GM12878 (cell line): ENCODE data around the gene ENGASE. TPM values are rescaled to one million over a fixed set of nuclear protein-coding genes. Genes with fewer than 3 reads are reported as not detected.
A peak's percentile ranks its signal among the peaks of the same experiment; 100 is the strongest.

Experiments
- ATAC-seq: fragments of 200-7000 bp; cut with Tn5 transposase; 3 replicates; pipeline ENCODE4 v1.9.1; 2020; ENCODE audit warnings: mild to moderate bottlenecking, moderate library complexity
- BruUV-seq: library from RNA; stranded (reverse); fragments of 400-500 nt; replicated peaks from 2 replicates; lab custom pipeline; 2021; lab: Mats Ljungman, UMichigan
- CTCF ChIA-PET: fragments of 300-600 bp; sonication (Branson Sonifier 250); formaldehyde crosslinking; extraction: SDS; loops from one replicate; lab custom pipeline; 2021; ENCODE audit warnings: inconsistent platforms; lab: Yijun Ruan, JAX
- POLR2A ChIA-PET: fragments of 350-600 bp; formaldehyde crosslinking; extraction: SDS; loops from one replicate; lab custom pipeline; 2021; ENCODE audit warnings: inconsistent platforms; lab: Charles Lee
- RAD21 ChIA-PET: fragments of 300-600 bp; sonication (Branson Sonifier 250); formaldehyde crosslinking; loops from one replicate; lab custom pipeline; 2023; ENCODE audit warnings: antibody characterized with exemption; ENCODE audit not compliant: unreplicated experiment; lab: Charles Lee
- SMC1A ChIA-PET: fragments of 300-600 bp; sonication (Branson Sonifier 250); formaldehyde crosslinking; loops from one replicate; lab custom pipeline; 2023; ENCODE audit not compliant: unreplicated experiment, uncharacterized antibody; lab: Charles Lee
- DNase-seq: peaks from one replicate; pipeline ENCODE4 v3.0.0-alpha.2; 2011; ENCODE audit warnings: low read depth, low spot score
- FAIRE-seq: peaks from 3 replicates; lab custom pipeline; 2011; peaks lifted over from hg19 to GRCh38; lab: Jason Lieb, UNC
- H2AFZ ChIP-seq: 2 replicates; pipeline ENCODE4 v1.6.0; 2011; ENCODE audit warnings: low read depth, low read length, control low read depth; ENCODE audit not compliant: control insufficient read depth
- H3K27ac ChIP-seq: 2 replicates; pipeline ENCODE4 v1.5.1; 2011; ENCODE audit warnings: control low read depth; ENCODE audit not compliant: control insufficient read depth, insufficient read depth
- H3K27me3 ChIP-seq, 2 experiments: replicated peaks in 1 of 2; 2 replicates each; pipeline versions ENCODE4 v1.6.0 to v1.6.1; 2011; ENCODE audit warnings: low read length in 1 of 2; ENCODE audit not compliant: control insufficient read depth in 2 of 2, insufficient read depth in 2 of 2
- H3K36me3 ChIP-seq, 2 experiments: 2 replicates each; pipeline ENCODE4 v1.5.1; 2011; ENCODE audit warnings: low read length in 1 of 2; ENCODE audit not compliant: control insufficient read depth in 2 of 2, insufficient read depth in 2 of 2
- H3K4me1 ChIP-seq: 2 replicates; pipeline ENCODE4 v1.6.1; 2011; ENCODE audit warnings: mild to moderate bottlenecking, low read length, moderate library complexity, mixed read lengths; ENCODE audit not compliant: control insufficient read depth, insufficient read depth
- H3K4me2 ChIP-seq: 2 replicates; pipeline ENCODE4 v1.6.0; 2011; ENCODE audit warnings: control low read depth; ENCODE audit not compliant: control insufficient read depth, insufficient read depth
- H3K4me3 ChIP-seq: fragments of 200-600 bp; sonication (generic); 2 replicates; pipeline ENCODE4 v1.5.1; 2016
- H3K79me2 ChIP-seq: 2 replicates; pipeline ENCODE4 v1.6.0; 2011; ENCODE audit warnings: low read length; ENCODE audit not compliant: control insufficient read depth, insufficient read depth
- H3K9ac ChIP-seq: 2 replicates; pipeline ENCODE4 v1.8.0; 2011; ENCODE audit warnings: low read length, control low read depth, mixed read lengths; ENCODE audit not compliant: control insufficient read depth, insufficient read depth
- H3K9me3 ChIP-seq: replicated peaks from 3 replicates; pipeline ENCODE4 v1.5.1; 2011; ENCODE audit warnings: mild to moderate bottlenecking, low read length; ENCODE audit not compliant: control insufficient read depth, insufficient read depth
- H4K20me1 ChIP-seq: 2 replicates; pipeline ENCODE4 v1.6.0; 2011; ENCODE audit not compliant: control insufficient read depth, insufficient read depth
- NBN ChIP-seq: fragments of 450-650 bp; IDR thresholded peaks from 2 replicates; pipeline ENCODE4 v1.6.1; 2016
- NFIC ChIP-seq: IDR thresholded peaks from 2 replicates; pipeline ENCODE4 v1.6.1; 2012; ENCODE audit warnings: low read depth, mild to moderate bottlenecking, inconsistent platforms, low read length, moderate library complexity
- NFXL1 ChIP-seq: fragments of 450-650 bp; IDR thresholded peaks from 2 replicates; pipeline ENCODE4 v1.6.1; 2017; ENCODE audit warnings: antibody characterized with exemption, mild to moderate bottlenecking, borderline replicate concordance
- NR2F1 ChIP-seq: fragments of 450-650 bp; conservative IDR thresholded peaks from 2 replicates; pipeline ENCODE4 v1.6.1; 2017; ENCODE audit warnings: mild to moderate bottlenecking
- NRF1 ChIP-seq: conservative IDR thresholded peaks from 2 replicates; pipeline ENCODE4 v1.6.1; 2011; ENCODE audit warnings: mild to moderate bottlenecking, low read depth, low read length, improper control_type of control experiment
- RELA ChIP-seq: fragments of 450-650 bp; IDR thresholded peaks from 2 replicates; pipeline ENCODE4 v1.8.0; 2014; ENCODE audit warnings: borderline replicate concordance; ENCODE audit not compliant: partially characterized antibody
- SMAD5 ChIP-seq: IDR thresholded peaks from 2 replicates; pipeline ENCODE4 v1.6.1; 2016; ENCODE audit warnings: antibody characterized with exemption, low read depth
- TBL1XR1 ChIP-seq: IDR thresholded peaks from 2 replicates; pipeline ENCODE4 v1.6.1; 2012; ENCODE audit warnings: low read depth, low read length, improper control_type of control experiment
- WGBS: methylation state at CpG from one replicate; pipeline ENCODE4 v1.1.6; 2016; ENCODE audit warnings: low lambda C conversion rate; ENCODE audit not compliant: insufficient replicate concordance, insufficient coverage; ENCODE audit errors: missing lambda C conversion rate; 5-methylcytosine and 5-hydroxymethylcytosine counted together
- in situ Hi-C: fragments of 300-500 bp; cut with MboI; formaldehyde crosslinking; loops from 9 replicates; pipeline ENCODE4 v1.14.3; 2018; ENCODE audit warnings: mixed read lengths
- intact Hi-C: fragments of 100-400 bp; cut with micrococcal nuclease; formaldehyde crosslinking; loops from one replicate; pipeline ENCODE4 v1.14.2; 2022; ENCODE audit not compliant: unreplicated experiment
- polyA plus RNA-seq, 11 experiments: library from polyadenylated mRNA; depleted of rRNA in 4 of 11; unstranded in 6 of 11; stranded (reverse) in 5 of 11; fragments of >200 nt; fragmentation: Nextera tagmentation in 4 of 11; fragmentation: Illumina TruSeq in 1 of 11; extraction: Ambion mirVana in 4 of 11; extraction: Trizol in 1 of 11; gene quantifications; 1 replicate in 1 of 11; 2 replicates in 10 of 11; pipeline versions ENCODE4 v1.2.1 to v1.2.3, GENCODE V29; 2011 to 2016; ENCODE audit warnings: inconsistent platforms in 2 of 11, missing spikeins in 2 of 11, low read depth in 1 of 11
- total RNA-seq, 4 experiments: library from RNA; depleted of rRNA in 3 of 4; stranded (reverse); fragments of >200 nt in 3 of 4; fragmentation: Illumina TruSeq in 1 of 4; extraction: Trizol in 1 of 4; gene quantifications; 2 replicates each; pipeline versions ENCODE4 v1.2.1 to v1.2.3, GENCODE V29; 2013 to 2021
- TF ChIP-seq, protein P1 (sequence below): IDR thresholded peaks from 2 replicates; pipeline ENCODE4 v1.6.1; 2012; ENCODE audit warnings: low read depth, low read length, improper control_type of control experiment

ENGASE gene
- total and polyA plus RNA-seq, 10 of the 15 experiments (the other 5 are each of a cell fraction or from before 2014, with no cell fraction given): 0.18 to 28.9 (median 10.5) TPM

- no peak for TF ChIP-seq RELA
- TF ChIP-seq, protein P1, sequence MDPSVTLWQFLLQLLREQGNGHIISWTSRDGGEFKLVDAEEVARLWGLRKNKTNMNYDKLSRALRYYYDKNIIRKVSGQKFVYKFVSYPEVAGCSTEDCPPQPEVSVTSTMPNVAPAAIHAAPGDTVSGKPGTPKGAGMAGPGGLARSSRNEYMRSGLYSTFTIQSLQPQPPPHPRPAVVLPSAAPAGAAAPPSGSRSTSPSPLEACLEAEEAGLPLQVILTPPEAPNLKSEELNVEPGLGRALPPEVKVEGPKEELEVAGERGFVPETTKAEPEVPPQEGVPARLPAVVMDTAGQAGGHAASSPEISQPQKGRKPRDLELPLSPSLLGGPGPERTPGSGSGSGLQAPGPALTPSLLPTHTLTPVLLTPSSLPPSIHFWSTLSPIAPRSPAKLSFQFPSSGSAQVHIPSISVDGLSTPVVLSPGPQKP: no peak
- TF ChIP-seq NFIC: no peak
- TF ChIP-seq TBL1XR1: no peak
- TF ChIP-seq NBN: no peak
- no peak for TF ChIP-seq NFXL1
- TF ChIP-seq, all 136 proteins: peak for 0
Observed at GRCh38 chr17:79055197-79055596, 19.4 kb upstream of the ENGASE start (continued).

DNA sequence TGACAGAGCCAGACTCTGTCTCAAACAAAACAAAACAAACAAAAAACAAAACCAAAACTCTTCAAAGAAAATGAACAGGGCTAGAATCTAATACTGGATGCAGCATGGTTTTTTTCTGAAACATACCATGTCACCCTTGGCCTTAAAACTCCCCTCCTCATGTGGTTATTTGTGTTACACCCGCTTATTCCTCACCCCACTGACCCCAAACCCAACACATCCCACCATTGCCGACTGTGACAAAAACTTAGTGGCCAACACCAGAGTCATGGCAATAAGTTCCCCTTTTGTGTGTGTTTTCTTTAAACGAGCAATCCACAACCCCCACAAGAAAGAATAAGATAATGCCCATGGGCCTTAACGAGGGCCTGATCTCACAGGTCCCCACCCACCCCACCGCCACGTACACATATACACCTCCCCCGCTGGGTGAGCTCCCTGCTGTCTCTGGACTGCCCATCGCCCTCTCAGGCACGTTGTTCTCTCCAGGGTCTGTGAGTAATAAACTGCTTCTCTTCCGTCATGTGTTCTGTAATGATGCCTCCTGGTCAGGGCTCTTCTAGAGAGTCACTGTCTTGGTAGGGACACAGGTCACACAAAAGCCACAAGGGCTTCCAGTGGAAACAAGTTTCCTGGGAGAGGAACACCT lies 16.8 kb upstream of the ENGASE start:
- Histone ChIP-seq H3K27me3 (no peaks in the 10 kb centered on the region), H3K79me2 (no peaks in the 10 kb centered on the region), H4K20me1 (no peaks in the 10 kb centered on the region), H3K27ac (no peak overlapping the region), H3K9me3 (no peaks in the 10 kb centered on the region; the same call in 2 of the 3 replicates), H3K4me3 (no peak overlapping the region), H3K36me3 (no peaks in the 10 kb centered on the region), H2AFZ (peak overlapping the region; percentile 58), H3K9ac (no peak overlapping the region), H3K4me2 (no peak overlapping the region), H3K4me1 (no peaks in the 10 kb centered on the region)
- intact Hi-C loops: no loop called here
- TF ChIP-seq NRF1: no peak
- no peak for TF ChIP-seq SMAD5
- TF ChIP-seq NR2F1: peak; percentile 55
- ChIA-PET RAD21 (no interaction called here), CTCF (interaction anchor here (0.6 to 1.7 kb wide), 2 partner anchors 13 to 90 kb away, joined by 3 to 4 read pairs; no protein-coding TSS in a partner anchor), SMC1A (no interaction called here), POLR2A (no interaction called here)
- no peak for DNase-seq
- FAIRE-seq: no peak
- no TSS peak for BruUV-seq
- WGBS: 34% methylated on average over 10 of the region's 10 CpGs
- in situ Hi-C loops: no loop called here
- peak; percentile 28 for ATAC-seq
